K562 (cell line): Measurements from ENCODE around the gene IQCN. TPM values are rescaled to one million over a fixed set of nuclear protein-coding genes. Genes with fewer than 3 reads are reported as not detected.

Source experiments
- CBX5 ChIP-seq: IDR thresholded peaks from 2 replicates; pipeline ENCODE4 v1.6.1; 2014; ENCODE audit warnings: low read depth, borderline replicate concordance
- CBX8 ChIP-seq: fragments of 200-600 bp; sonication (generic); IDR thresholded peaks from 2 replicates; pipeline ENCODE4 v1.6.1; 2012; ENCODE audit warnings: borderline replicate concordance, mixed run types, low read depth, mild to moderate bottlenecking, moderate library complexity, mixed read lengths, low read length, control low read depth, inconsistent platforms; ENCODE audit not compliant: poor library complexity, severe bottlenecking; ENCODE audit errors: extremely low read depth
- ELF1 ChIP-seq: fragments of 200-800 bp; sonication (Bioruptor generic); IDR thresholded peaks from 2 replicates; pipeline ENCODE4 v1.6.1; 2016; ENCODE audit warnings: missing genetic modification characterization, missing compliant biosample characterization
- ESRRA ChIP-seq: fragments of 450-650 bp; IDR thresholded peaks from 2 replicates; pipeline ENCODE4 v1.6.1; 2014; ENCODE audit warnings: low read depth, mild to moderate bottlenecking, moderate library complexity, borderline replicate concordance
- FOS ChIP-seq: IDR thresholded peaks from 3 replicates; pipeline ENCODE4 v1.6.1; 2011; ENCODE audit not compliant: insufficient read length; ENCODE audit errors: extremely low read depth
- GABPA ChIP-seq: fragments of 200-800 bp; sonication (Bioruptor generic); conservative IDR thresholded peaks from 2 replicates; pipeline ENCODE4 v1.6.1; 2016; ENCODE audit warnings: low read depth, missing genetic modification characterization, missing compliant biosample characterization
- HNRNPH1 ChIP-seq: fragments of 200-400 bp; formaldehyde crosslinking; optimal IDR thresholded peaks from 2 replicates; pipeline ENCODE3; 2017; ENCODE audit warnings: low read depth, mild to moderate bottlenecking, low read length, moderate library complexity
- IFI16 ChIP-seq: fragments of 250-450 bp; sonication (Bioruptor Pico); IDR thresholded peaks from 2 replicates; pipeline ENCODE4 v2.1.2; 2022; ENCODE audit warnings: mild to moderate bottlenecking, inconsistent platforms
- NCOA4 ChIP-seq: fragments of 450-650 bp; IDR thresholded peaks from 2 replicates; pipeline ENCODE4 v1.6.1; 2018; ENCODE audit warnings: mild to moderate bottlenecking; ENCODE audit not compliant: partially characterized antibody
- NFRKB ChIP-seq: fragments of 450-650 bp; IDR thresholded peaks from 2 replicates; pipeline ENCODE4 v1.6.1; 2016; ENCODE audit warnings: low read depth
- NONO ChIP-seq, 2 experiments: fragments of 200-400 bp in 1 of 2; fragments of 450-650 bp in 1 of 2; formaldehyde crosslinking in 1 of 2; IDR thresholded peaks; 2 replicates each; pipeline ENCODE4 v1.6.1; 2017; ENCODE audit warnings: low read depth in 2 of 2, mild to moderate bottlenecking in 2 of 2, moderate library complexity in 2 of 2, low read length in 1 of 2
- PHB ChIP-seq: fragments of 250-450 bp; sonication (Bioruptor Pico); IDR thresholded peaks from 2 replicates; pipeline ENCODE4 v1.5.0; 2021
- PHF8 ChIP-seq: fragments of 200-600 bp; sonication (generic); IDR thresholded peaks from 2 replicates; pipeline ENCODE4 v1.6.1; 2012; ENCODE audit warnings: mixed run types, mild to moderate bottlenecking, inconsistent platforms, low read length, moderate library complexity, borderline replicate concordance
- RHOXF2B ChIP-seq: fragments of 250-450 bp; sonication (Bioruptor Pico); conservative IDR thresholded peaks from 2 replicates; pipeline ENCODE4 v1.5.1; 2021
- ZFP36 ChIP-seq: fragments of 150-350 bp; IDR thresholded peaks from 2 replicates; pipeline ENCODE4 v1.6.1; 2018; ENCODE audit warnings: low read length, low read depth; ENCODE audit not compliant: partially characterized antibody
- ZFX ChIP-seq: sonication (generic); formaldehyde crosslinking; IDR thresholded peaks from 2 replicates; pipeline ENCODE4 v1.8.0; 2022; ENCODE audit warnings: mild to moderate bottlenecking, missing genetic modification reagents, moderate library complexity
- ZKSCAN8 ChIP-seq: fragments of 200-800 bp; sonication (Bioruptor generic); IDR thresholded peaks from 2 replicates; pipeline ENCODE4 v1.6.1; 2016; ENCODE audit warnings: missing genetic modification characterization, missing compliant biosample characterization
- ZNF224 ChIP-seq: sonication (generic); formaldehyde crosslinking; IDR thresholded peaks from 2 replicates; pipeline ENCODE4 v1.8.0; 2022; ENCODE audit warnings: mild to moderate bottlenecking, missing genetic modification reagents
- ZNF232 ChIP-seq: sonication (generic); formaldehyde crosslinking; IDR thresholded peaks from 2 replicates; pipeline ENCODE4 v1.8.0; 2022; ENCODE audit warnings: mild to moderate bottlenecking, missing genetic modification reagents
- ZNF445 ChIP-seq: fragments of 250-450 bp; sonication (Bioruptor Pico); IDR thresholded peaks from 2 replicates; pipeline ENCODE4 v1.4.0; 2020; ENCODE audit warnings: low read depth, mild to moderate bottlenecking, moderate library complexity
- ZNF551 ChIP-seq: fragments of 250-450 bp; sonication (Bioruptor Pico); IDR thresholded peaks from 2 replicates; pipeline ENCODE4 v1.5.0; 2021; ENCODE audit warnings: mild to moderate bottlenecking, moderate library complexity
- ZNF766 ChIP-seq: fragments of 200-800 bp; sonication (Bioruptor generic); conservative IDR thresholded peaks from 2 replicates; pipeline ENCODE4 v1.6.1; 2016; ENCODE audit warnings: missing genetic modification characterization, missing compliant biosample characterization
- polyA plus RNA-seq, 8 experiments: library from polyadenylated mRNA; depleted of rRNA in 4 of 8; stranded (reverse) in 5 of 8; unstranded in 3 of 8; fragments of >200 nt; fragmentation: Nextera tagmentation in 2 of 8; fragmentation: Illumina TruSeq in 1 of 8; extraction: Ambion mirVana in 2 of 8; extraction: Trizol in 1 of 8; gene quantifications; 2 replicates each; pipeline versions ENCODE4 v1.2.1 to v1.2.3, GENCODE V29; 2011 to 2014; ENCODE audit warnings: inconsistent platforms in 1 of 8, missing spikeins in 1 of 8
- total RNA-seq, 7 experiments: library from RNA; depleted of rRNA in 6 of 7; stranded (reverse); fragments of >200 nt in 6 of 7; fragmentation: Illumina TruSeq in 2 of 7; extraction: Trizol in 2 of 7; gene quantifications; 2 replicates each; pipeline versions ENCODE4 v1.2.1 to v1.2.3, GENCODE V29; 2011 to 2021; ENCODE audit warnings: low replicate concordance in 1 of 7
- TF ChIP-seq, protein P1 (sequence below), 2 experiments: fragments of 200-800 bp in 1 of 2; sonication (Bioruptor generic) in 1 of 2; sonication (generic) in 1 of 2; formaldehyde crosslinking in 1 of 2; IDR thresholded peaks in 1 of 2; conservative IDR thresholded peaks in 1 of 2; 2 replicates each; pipeline versions ENCODE4 v1.5.0 to v1.6.1; 2016 to 2020; ENCODE audit warnings: missing compliant biosample characterization in 1 of 2, missing genetic modification characterization in 1 of 2, missing genetic modification reagents in 1 of 2
- TF ChIP-seq, protein P2 (sequence below): fragments of 250-450 bp; sonication (Bioruptor Pico); IDR thresholded peaks from 2 replicates; pipeline ENCODE4 v1.5.0; 2021
- TF ChIP-seq, protein P3 (sequence below): fragments of 450-650 bp; IDR thresholded peaks from 2 replicates; pipeline ENCODE4 v1.7.0; 2016; ENCODE audit warnings: borderline replicate concordance

The IQCN gene
- total and polyA plus RNA-seq, 9 of the 15 experiments (the other 6 are each of a cell fraction or from before 2014, with no cell fraction given), result 0.01 to 0.07 (median 0.04) TPM; not detected in 3

DNA sequence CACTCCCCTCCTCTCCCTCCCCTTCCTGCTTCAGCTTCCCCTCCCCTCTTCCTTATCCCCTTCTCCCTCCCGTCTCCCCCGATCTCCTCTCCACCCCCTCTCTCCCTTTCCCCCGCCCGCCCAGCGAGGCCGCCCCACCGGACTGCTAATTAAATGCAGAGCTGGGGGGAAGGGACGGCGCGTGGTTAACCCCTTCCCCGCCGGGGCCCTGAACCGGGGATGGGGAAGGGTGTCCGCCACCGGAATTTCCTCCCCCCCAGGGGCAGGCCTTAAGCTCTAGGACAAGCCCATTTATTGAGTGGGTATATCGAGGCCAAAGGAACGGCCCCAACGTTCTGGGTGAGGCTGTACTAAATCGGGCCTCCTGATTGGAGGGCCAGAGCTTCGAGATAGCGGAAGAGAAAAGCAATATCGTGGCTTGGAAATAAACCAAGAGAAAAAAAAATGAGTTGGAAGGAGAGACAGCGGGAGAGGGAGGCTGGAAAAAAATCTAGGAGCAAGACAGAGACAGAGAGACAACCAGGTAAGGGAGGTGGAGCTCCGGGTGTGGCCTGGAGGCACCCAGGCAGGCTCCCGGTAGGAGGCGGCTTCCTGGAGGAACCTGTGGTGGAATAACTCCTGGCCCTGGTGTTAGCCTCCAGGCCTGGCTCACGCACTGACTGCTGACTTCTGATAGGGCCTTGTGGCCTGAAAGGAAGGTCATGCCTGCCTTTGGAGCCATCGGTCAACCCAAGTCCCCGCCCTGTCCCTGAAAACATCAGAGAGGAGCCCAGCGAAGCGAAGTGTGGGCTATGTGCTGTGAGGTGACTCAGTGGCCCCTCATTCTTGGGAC lies 18.8 kb upstream of the IQCN start (continued):
- no peak for TF ChIP-seq NONO (IDR thresholded peaks at IDR 0.05; ENCODE audit: low read depth in 2 of 2, low read length in 1 of 2)
- TF ChIP-seq ZNF445, result no peak
- TF ChIP-seq PHB (CRISPR knock-in tag), result no peak
- TF ChIP-seq ZNF551 (CRISPR knock-in tag), result no peak
- TF ChIP-seq ZKSCAN8, result no peak
- peak; percentile 67 for TF ChIP-seq ZFX (CRISPR knock-in tag)
- peak; percentile 66; the same call in 1 of the 2 replicates for TF ChIP-seq ELF1
- peak; percentile 100 for TF ChIP-seq ZFP36
- TF ChIP-seq GABPA (tag), result no peak
- TF ChIP-seq ESRRA, result peak; percentile 75
- TF ChIP-seq IFI16 (CRISPR knock-in tag), result no peak
- no peak for TF ChIP-seq ZNF224
- no peak for TF ChIP-seq CBX5
- TF ChIP-seq, protein P1, sequence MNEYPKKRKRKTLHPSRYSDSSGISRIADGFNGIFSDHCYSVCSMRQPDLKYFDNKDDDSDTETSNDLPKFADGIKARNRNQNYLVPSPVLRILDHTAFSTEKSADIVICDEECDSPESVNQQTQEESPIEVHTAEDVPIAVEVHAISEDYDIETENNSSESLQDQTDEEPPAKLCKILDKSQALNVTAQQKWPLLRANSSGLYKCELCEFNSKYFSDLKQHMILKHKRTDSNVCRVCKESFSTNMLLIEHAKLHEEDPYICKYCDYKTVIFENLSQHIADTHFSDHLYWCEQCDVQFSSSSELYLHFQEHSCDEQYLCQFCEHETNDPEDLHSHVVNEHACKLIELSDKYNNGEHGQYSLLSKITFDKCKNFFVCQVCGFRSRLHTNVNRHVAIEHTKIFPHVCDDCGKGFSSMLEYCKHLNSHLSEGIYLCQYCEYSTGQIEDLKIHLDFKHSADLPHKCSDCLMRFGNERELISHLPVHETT (CRISPR knock-in tag; conservative IDR thresholded peaks at IDR 0.05 in 1 of 2, IDR thresholded peaks at IDR 0.05 in 1 of 2), result peak in 1 of 2 experiments; percentile 83; a peak in 1 of 4 replicates
- TF ChIP-seq RHOXF2B, result no peak
- peak; percentile 35; the same call in 1 of the 2 replicates for TF ChIP-seq NFRKB
- TF ChIP-seq CBX8, result no peak
- no peak for TF ChIP-seq ZNF232 (CRISPR knock-in tag)
- peak; percentile 69; the same call in 1 of the 2 replicates for TF ChIP-seq ZNF766 (CRISPR knock-in tag)
- TF ChIP-seq, protein P2, sequence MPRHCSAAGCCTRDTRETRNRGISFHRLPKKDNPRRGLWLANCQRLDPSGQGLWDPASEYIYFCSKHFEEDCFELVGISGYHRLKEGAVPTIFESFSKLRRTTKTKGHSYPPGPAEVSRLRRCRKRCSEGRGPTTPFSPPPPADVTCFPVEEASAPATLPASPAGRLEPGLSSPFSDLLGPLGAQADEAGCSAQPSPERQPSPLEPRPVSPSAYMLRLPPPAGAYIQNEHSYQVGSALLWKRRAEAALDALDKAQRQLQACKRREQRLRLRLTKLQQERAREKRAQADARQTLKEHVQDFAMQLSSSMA (CRISPR knock-in tag), result no peak
- no peak for TF ChIP-seq PHF8
- TF ChIP-seq, protein P3, sequence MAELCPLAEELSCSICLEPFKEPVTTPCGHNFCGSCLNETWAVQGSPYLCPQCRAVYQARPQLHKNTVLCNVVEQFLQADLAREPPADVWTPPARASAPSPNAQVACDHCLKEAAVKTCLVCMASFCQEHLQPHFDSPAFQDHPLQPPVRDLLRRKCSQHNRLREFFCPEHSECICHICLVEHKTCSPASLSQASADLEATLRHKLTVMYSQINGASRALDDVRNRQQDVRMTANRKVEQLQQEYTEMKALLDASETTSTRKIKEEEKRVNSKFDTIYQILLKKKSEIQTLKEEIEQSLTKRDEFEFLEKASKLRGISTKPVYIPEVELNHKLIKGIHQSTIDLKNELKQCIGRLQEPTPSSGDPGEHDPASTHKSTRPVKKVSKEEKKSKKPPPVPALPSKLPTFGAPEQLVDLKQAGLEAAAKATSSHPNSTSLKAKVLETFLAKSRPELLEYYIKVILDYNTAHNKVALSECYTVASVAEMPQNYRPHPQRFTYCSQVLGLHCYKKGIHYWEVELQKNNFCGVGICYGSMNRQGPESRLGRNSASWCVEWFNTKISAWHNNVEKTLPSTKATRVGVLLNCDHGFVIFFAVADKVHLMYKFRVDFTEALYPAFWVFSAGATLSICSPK, result peak; percentile 62
- TF ChIP-seq HNRNPH1, result no peak
- TF ChIP-seq FOS, result no peak
- peak; percentile 88 for TF ChIP-seq NCOA4
